PFSK-1 (cell line): ENCODE measurements around the gene SS18L1.

Source experiments
- SIN3A ChIP-seq: IDR thresholded peaks from 2 replicates; pipeline ENCODE4 v1.6.1; 2012; ENCODE audit warnings: mild to moderate bottlenecking, low read length, moderate library complexity, borderline replicate concordance; ENCODE audit not compliant: insufficient read depth
- TAF1 ChIP-seq: IDR thresholded peaks from 2 replicates; pipeline ENCODE4 v1.6.1; 2012; ENCODE audit warnings: low read length, control low read depth, borderline replicate concordance; ENCODE audit not compliant: insufficient read depth

- TF ChIP-seq TAF1, result no peak
- no peak for TF ChIP-seq SIN3A
Observed at GRCh38 chr20:62219101-62219991, 75.8 kb downstream of the SS18L1 start.
